ENCODE data around the gene GMPR2.
"Not testable (repeated sequence)": the region's sequence is repeated elsewhere in the genome, so short reads cannot be mapped to it uniquely, and the experiment has no call there.

The GMPR2 gene

DNA sequence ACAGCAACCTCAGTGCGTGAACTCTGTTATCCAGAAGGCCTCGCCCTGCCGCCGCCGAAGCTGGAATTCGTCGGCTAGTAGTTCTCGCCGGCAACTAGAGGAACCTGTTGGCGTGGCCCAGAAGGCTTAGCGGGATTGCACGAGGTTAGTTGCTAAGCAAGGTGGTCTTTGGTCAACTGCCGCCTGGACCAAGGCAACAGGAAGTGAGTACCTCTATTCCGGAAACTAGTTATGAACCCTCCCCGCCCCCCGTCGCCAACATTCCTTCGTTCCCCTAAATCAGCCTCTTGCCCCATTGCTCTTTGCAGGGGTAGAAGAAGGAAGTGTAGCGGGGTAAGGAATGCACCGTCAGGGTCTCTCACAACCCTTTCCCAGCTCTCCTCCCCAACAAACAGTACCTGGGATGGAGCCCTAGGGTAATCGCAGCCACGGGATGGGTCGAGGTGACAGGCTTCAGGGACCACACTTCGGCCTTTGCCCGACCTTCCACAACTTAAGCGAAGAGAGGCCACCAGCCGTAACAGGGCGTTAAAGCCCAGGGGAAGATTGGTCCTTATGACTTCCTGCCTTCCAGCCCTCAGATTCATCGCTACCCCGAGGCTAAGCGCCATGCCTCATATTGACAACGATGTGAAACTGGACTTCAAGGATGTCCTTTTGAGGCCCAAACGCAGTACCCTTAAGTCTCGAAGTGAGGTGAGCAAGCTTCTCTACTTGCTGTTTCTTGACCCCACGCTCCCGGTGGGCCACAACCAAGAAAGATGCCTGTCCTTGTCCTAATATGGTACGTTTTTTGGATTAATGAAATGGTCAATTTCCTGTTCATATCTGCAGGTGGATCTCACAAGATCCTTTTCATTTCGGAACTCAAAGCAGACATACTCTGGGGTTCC, at the start of gene GMPR2:
Gene GMPR2, plus strand, starts transcription at position 285 of the 893 bp plus-strand sequence. Its CDS starts 325 bp downstream, at position 610.
- peak; percentile 31 for DNase-seq

DNA sequence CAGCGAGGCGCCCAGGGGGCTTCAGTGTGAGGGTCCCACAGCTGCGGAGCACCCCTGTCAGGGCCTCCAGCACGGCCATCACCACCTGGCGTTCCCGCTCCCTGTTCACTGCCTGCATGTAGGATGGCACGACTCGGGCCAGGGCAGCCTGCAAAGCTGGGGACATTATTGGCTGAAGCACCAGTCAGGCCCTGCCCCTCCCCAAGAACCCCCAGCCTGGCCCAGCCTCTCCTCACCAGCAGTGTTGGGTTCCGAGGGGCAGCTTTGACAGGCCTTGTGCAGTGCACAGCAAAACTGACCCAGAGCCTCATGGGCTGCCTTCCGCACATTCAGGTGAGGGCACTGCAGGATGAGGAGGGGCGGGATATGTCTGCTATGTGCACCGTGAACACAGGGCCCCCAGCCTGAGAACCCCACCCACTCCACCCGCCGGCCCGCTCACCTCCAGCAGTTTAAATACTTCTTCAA, 49.7 kb upstream of the GMPR2 start:
- no peak for DNase-seq

DNA sequence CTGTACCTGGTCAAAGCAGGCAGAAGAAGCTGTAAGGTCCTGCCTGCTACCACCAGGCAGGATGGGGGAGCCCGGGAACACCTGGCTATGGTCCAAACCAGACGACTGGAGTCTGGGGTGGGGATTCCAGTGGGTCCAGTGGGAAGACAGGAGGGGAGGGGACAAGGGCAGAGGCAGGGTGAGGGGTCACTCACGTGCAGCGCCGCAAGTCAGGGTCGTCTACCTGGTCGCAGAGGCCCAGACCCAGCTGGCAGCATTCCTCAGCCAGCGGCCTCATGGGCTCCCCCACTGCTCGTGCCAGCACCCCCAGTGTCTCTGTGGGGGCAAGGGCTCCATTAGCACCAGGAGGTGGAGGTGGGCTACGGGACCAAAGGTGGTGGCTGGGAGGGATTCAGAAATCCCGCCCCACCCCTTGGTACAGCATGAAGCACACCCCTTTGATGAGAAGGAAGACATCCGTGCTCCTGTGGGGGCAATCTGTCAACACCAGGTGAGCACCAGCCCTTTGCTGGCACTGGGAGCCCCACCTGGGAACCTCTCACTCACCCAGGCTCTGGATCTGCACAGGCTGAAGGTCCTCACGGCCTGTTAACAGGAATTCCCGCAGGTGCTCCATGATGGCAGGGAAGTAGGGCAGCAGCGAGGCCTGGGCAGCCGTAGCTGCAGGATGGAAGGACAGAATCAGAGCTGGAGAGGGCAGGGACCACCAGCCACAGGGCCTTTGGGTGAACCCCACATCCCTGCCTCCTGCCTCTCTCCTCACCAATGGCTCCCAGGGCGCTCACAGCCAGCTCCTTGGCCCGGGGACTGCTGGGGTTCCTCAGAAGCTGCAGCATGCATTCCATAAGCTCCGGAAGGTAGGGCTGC, 48.4 kb upstream of the GMPR2 start:
- DNase-seq, result no peak

DNA sequence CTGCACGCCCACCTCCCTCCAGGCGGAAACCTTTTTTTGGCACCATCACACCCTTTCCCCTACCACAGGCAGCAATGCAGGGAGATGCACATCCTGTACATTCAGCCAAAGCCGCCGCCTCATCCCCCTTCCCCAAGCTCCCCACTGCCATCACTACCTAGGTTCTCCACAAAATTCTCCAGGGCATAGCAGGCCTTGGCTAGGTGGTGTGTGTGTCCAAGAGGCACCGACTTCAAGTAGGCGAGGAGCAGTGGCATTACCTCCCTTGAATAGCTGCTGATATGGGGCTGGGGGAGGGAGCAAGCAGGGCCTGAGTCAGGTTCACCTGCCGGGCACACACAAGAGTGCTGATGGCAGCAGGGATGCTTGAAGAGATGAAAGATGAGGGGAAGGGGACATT, 47.7 kb upstream of the GMPR2 start:
- DNase-seq, result no peak

DNA sequence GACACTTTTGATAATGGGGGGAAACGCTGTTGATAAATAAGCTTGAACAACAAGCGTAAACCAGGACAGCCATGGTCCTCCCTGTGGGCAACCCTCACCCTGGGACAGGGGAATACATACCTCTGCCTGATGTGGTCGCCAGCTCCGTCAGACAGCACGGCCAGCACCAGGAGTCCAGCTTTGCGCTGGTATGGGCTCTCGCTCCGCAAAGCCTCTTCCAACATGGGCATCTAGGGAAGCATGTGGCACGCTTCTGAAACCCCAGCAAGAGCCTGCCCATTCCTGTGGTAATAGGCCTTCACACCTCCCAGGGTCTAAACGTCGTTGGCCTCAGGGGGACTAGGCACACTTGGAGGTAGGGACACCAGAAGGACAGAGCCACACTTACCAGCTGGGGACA, 47.0 kb upstream of the GMPR2 start:
- no peak for DNase-seq

DNA sequence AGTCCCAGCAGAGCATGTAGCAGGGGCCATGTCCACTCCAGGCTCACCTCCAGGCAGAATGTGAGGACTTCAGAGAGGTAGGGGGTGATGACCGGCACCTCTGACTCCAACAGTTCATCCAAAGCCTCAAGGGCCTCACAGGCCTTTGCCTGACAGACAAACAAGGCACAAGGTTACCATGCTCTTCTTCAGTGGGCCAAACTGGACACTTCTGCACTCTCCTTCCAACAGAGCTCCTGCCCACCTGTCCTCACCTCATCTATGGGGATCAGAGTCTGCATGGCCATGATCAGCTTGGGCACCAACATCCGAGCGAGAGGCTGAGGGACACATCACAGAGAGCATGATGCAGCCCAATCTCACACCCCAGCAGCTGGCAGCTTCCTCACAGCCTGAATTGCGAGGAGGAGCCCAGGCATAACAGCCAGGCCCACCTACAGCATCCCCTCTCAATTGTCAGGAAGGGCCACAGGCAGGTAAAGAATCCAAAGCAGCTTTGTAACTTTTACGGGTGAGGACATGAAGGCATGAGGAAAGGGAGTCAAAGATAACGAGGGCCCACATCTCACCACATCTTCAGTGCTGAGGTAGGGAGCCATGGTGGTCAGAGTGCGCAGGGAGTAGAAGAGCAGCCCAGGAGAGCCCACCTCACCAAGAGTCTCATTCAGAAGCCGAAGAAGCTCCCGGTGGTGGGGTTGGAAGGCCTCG, 45.7 kb upstream of the GMPR2 start:
- DNase-seq, result no peak

DNA sequence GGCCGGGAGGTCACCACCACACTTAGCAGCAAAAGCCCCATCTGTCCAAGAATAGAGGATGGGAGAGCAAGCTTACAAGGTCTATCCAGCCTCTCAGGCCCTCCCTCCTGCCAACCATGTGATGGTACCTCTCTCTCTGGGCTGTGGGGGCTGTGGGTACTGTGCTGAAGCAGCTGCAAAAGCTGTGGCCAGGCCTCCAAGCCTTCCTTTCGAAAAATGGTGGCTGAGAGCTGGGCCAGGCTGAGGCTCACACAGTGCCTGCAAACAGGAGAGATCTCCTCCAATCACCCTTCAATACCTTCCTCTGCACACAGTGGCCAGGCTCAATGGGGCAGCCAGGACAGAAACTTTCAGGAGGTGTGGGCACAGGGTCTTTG, 45.2 kb upstream of the GMPR2 start:
- no peak for DNase-seq

DNA sequence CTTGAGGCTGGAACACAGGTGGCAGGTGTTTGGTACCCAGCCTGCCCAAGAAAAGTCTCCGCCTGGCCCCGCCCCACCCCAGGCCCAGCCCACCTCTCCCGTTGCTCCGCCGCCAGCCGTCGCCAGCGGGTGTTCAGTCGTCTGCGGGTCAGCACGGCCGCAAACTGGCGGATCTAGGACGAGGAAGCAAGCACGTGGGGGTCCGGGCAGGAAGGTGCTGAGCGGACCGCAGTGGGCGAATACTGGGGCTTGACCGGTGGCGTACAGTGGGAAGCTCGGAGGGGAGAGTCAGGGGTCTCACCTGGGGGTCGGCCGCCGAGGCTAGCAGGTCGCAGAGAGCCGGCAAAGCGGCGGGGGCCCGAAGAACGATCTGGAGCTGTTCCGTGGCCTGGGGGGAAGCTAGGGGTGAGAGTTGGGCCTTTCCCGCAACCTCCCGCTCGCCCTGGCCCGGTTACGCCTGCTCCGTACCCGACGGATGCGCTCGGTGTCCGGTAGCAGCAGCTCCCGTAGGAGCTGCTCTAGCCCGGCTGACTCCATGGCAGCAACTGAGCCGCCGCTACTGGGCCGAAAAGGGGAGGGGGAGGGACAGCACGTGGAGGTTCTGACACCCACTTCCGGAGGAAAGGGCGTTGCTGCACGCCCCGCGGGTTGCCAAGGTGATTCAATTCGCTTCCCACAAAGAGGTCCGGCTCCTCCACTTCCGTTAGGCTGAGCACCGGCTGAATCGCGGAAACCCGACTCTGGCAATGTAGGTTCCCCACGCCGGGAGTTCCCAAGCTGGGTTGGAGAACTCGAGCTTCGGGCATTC, 44.3 kb upstream of the GMPR2 start, which contains the start of gene IPO4:
Gene IPO4, minus strand, starts transcription at position 566 of the 808 bp plus-strand sequence. Its CDS starts 29 bp downstream, at position 537.
- DNase-seq, result peak; percentile 97

DNA sequence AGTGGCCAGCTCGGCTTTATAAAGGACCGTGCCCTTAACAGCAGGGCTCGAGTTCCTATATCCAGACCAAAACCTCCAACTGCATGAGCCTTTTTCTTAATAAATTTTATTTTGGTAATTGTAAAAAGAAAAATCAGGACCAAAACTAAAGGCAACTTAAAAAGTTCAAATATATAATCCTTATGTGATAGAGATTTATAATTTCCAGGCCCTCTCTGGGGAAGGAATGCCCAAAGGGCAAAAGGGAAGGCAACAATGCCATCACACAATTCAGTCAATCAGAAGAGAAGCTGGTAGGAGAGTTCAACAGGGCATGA, 43.7 kb upstream of the GMPR2 start:
- DNase-seq, result no peak

DNA sequence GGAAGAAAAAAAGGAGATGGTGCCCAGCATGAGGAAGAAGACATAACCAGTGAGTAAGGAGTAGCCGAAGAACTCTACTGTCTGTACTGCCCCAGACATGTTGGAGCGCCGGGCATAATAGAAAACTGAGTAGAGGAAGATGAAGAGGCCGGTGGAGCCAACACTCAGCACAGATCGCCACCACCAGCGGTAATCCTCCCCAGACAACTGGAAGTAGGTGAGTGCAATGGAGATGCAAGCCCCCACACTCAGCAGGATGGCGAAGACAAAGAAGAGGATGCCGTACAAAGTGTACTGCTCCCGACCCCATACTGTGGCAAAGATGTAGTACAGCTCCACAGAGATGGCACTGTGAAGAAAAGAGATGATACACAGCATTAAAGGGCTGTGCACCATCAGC, 43.3 kb upstream of the GMPR2 start:
- no peak for DNase-seq

DNA sequence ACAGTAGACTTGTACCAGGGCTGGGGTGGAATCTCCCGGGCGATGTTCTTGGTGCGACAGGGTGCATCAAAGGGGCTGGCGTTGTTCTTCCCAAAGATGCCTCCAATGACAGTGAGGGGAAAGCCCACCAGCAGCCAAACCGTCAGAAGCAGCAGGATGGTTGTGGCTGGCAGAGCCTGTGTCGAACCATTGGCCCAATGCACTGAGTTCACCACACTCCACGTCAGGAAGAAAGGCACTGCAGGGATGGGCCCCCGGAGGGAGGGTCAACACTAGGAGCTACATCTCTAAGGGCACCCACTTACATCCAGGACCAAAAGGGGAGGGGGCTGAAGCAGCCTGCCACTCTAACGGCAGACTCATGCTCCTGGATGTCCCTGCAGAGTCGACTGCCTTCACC, 42.3 kb upstream of the GMPR2 start:
- no peak for DNase-seq

DNA sequence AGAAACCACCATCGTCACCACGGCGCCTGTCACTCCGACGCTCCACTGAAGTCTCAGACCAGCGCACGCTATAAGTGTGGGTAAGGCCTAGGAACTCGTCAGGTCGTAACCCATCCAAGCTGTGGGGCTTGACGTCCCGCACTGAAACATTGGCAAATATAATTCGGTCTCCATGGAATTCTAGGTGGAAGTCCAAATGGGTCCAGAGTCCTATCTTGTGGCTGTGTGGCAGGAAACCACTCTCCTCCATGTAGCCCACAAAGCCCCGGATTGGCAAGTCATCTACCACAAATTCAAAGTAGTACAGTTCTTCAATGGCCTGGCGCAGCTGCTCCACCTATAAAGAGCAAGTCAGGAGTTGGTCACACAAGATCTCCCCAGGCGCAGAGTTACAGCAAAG, 39.8 kb upstream of the GMPR2 start:
- DNase-seq, result no peak

DNA sequence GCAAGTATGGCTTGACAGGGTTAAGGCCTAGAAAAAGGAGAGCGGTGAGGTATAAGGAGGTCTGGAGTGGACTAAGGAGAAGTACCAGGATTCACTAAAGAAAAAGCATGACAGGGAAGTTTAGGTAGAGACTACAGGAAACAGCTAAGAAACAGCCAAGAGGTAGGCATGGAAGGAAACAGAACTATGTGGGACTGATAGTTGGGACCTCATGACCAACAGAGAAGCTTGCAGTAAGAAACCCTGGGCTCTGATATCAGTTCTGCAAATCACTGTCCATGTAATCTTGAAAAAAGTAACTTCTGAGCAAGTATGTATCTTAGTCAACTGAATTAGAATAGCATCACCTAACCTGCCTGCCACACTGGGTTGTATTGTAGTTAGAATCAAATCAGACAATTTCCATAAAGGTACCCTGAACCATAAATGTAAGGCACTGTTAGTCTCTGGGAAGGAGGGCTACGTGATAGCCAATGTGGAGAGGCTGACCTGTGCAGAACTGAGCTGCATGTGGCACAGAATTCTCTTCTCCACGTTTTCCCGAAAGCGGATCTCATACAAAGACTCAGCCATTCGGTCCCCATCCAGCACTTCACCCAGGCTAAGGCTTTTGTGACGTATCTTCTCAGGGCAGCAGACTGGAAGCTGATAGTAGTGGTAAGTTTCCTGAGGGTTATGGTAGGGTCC, 38.4 kb upstream of the GMPR2 start:
- no peak for DNase-seq

DNA sequence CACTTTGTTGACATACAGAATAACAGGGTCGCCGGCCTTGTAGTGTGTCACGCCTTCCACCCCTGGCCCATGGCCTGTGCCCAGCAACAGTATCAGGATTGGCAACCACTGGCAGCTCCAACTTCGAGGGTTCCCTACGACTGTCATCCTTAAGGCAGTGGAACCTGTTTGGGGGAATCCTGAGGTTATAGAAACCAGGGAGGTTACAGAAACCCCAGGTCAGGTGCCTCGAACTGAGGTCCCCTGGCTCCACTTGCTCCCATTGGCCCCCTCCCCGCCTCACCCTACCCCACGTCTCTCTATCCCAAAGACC, 37.9 kb upstream of the GMPR2 start:
- DNase-seq, result no peak

DNA sequence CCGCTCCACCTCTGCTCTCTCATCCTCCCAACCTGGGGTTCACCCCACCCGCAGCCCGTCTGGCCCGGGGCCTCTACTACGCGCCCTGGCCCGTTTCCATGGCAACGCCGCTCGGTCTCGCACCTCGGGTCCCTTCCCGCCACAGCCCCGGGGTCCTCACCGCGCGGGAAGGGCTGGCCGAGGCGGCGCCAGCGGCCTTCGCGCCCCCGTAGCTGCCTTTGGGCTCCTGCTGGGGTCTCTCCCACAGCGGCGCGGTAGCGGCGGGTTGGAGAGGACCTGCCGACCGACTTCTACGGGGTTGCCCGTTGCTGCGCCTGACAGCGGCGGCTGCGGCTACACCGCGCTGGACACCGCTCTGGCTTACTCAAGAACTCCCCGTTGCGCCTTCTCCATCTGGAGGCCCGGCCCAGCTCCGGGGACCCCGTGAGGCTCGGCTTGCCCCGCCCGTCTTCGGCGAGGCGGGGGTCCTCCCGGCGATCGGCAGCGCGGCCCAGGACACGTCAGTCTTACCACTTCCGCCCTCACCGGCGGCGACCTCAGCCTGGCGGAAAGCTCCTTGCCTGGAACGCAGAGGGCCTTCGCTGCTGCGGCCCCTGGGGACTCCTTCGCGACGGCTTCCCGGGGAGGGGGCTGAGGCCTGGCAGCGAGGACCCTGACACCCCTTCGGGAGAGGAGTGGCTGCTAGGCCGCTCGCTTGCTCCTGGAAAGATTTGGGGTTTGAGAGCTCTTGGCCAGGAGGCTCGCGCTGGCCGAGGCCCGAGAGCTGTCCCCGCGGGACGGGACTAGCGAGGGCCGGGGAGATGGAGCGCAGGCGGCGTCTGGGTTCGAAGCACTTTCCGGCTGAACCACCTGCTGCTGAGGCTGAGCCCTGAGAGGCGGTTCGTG, 37.3 kb upstream of the GMPR2 start, which contains the start of gene TM9SF1:
Gene TM9SF1, minus strand, starts transcription at position 256 of the 885 bp plus-strand sequence. CDS start 422 bp downstream, outside the sequence.
- peak; percentile 93 for DNase-seq

DNA sequence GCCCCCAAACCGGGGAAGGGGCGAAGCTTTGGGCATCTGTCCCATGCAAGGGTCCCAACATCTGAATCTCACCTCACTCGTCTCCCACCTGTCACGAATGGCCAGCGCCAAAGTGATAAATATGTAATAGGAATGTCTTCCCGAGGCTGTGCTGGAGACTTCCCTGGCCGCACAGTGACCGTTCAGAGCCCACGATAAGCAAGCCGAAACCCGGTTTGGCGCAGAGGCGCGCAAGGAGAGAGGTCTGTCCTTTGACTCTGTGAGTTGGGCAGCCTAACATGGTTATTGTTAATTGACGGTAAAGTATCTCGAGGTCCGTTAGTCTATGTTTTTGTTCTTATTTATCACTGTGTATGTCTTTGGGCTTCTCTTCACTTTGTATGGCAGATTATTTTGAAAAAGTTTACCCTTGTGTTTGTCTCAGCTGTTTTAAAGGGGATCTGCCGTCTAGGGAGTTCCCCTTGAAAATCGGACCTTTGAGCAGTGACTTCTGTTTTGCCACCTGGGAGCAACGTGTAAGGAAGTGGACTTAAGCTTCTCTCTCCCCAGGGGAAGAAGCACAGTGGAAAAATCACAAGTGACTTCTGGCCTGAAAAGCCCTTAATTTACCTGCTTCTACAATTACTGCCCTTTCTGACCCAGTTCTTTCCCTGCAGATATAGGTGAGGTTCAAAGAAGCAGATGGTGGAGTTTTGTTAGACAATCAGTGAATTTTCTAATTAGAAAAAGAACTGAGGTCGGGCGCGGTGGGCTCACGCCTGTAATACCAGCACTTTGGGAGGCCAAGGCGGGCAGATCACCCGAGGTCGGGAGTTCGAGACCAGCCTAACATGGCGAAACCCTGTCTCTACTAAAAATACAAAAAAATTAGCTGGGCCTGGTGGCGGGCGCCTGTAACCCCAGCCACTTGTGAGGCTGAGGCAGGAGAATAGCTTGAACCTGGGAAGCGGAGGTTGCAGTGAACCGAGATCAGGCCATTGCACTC, 36.4 kb upstream of the GMPR2 start:
- DNase-seq, result peak; percentile 30

DNA sequence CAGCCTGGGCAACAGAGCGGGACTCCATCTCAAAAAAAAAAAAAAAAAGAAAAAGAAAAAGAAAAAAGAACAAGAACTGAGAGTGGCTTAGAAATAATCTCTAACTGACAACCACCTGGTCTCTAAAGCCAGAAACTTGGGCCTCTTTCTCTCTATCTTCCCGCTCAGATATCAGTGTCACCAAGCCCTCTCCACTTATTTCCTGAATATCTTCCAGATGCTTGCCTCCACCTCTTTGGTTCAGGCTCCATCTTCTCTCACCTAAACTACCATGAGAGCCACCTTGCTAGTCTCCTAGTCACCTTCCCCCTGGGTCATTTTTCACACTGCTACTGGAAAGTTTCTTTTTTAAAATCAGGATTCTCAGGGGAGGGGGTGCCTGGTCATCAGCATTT, 35.7 kb upstream of the GMPR2 start:
- DNase-seq, result no peak

DNA sequence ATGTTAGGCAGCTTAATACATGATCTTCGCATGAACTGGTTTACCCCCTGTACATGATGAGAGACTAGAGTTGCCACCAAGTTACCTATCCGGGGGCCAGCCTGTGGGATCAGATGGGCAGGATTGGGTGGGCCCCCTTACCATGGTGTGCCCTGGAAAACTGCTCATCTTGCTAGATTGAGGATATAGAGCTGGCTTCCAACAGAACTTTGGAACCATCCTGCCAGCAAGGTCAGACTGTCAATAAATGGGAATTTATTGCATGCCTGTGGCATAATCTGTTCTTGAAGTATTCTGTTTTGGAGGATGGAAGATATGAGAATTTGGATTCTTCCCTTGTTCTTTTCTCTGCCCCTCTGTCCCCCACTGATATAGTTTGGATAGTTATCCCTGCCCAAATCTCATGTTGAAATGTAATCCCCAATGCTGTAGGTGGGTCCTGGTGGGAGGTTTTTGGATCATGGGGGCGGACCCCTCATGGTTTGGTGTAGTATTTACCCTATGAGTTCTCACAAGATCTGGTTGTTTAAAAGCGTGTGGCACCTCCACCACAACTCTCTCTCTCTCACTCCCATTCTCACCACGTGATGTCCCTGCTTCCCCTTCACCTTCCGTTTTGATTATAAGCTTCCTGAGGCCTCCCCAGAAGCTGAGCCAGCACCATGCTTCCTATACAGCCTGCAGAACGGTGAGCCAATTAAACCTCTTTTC, 33.8 kb upstream of the GMPR2 start:
- DNase-seq, result no peak

DNA sequence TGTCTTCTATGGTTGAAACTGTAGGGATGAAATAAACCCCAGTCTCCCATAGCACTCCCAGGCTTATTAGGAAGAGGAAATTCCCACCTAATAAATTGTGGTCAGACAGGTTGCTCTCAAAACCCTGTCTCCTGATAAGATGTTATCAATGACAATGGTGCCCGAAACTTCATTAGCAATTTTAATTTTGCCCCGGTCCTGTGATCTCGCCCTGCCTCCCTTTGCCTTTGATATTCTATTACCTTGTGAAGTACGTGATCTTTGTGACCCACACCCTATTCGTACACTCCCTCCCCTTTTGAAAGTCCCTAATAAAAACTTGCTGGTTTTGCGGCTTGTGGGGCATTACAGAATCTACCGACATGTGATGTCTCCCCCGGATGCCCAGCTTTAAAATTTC, 30.2 kb upstream of the GMPR2 start:
- not testable (repeated sequence) for DNase-seq
